HepG2 (cell line): ENCODE measurements around the gene TMIGD2. TPM values are rescaled to one million over a fixed set of nuclear protein-coding genes. Genes with fewer than 3 reads are reported as not detected.

ENCODE experiments used
- ATRX ChIP-seq: sonication (generic); formaldehyde crosslinking; IDR thresholded peaks from 2 replicates; pipeline ENCODE4 v1.4.0; 2020; ENCODE audit warnings: missing genetic modification reagents, borderline replicate concordance
- CREB3 ChIP-seq: sonication (generic); formaldehyde crosslinking; IDR thresholded peaks from 2 replicates; pipeline ENCODE4 v1.5.0; 2020; ENCODE audit warnings: missing genetic modification reagents
- ESRRA ChIP-seq: sonication (generic); formaldehyde crosslinking; IDR thresholded peaks from 2 replicates; pipeline ENCODE4 v1.5.1; 2020; ENCODE audit warnings: mild to moderate bottlenecking, low read depth, missing genetic modification reagents
- GPN1 ChIP-seq: sonication (generic); formaldehyde crosslinking; IDR thresholded peaks from 2 replicates; pipeline ENCODE4 v1.5.1; 2020; ENCODE audit warnings: missing genetic modification reagents, borderline replicate concordance
- HNF4G ChIP-seq, 2 experiments: sonication (generic) in 1 of 2; formaldehyde crosslinking in 1 of 2; IDR thresholded peaks; 2 replicates each; pipeline versions ENCODE4 v1.4.0 to v1.6.1; 2011 to 2020; ENCODE audit warnings: borderline replicate concordance in 2 of 2, low read depth in 2 of 2, mild to moderate bottlenecking in 2 of 2, low read length in 1 of 2, missing genetic modification reagents in 1 of 2, moderate library complexity in 1 of 2
- IRF9 ChIP-seq: sonication (generic); formaldehyde crosslinking; IDR thresholded peaks from 2 replicates; pipeline ENCODE4 v1.8.0; 2022; ENCODE audit warnings: missing genetic modification reagents, mild to moderate bottlenecking, borderline replicate concordance
- KAT7 ChIP-seq: IDR thresholded peaks from 2 replicates; pipeline ENCODE4 v1.6.1; 2018; ENCODE audit warnings: borderline replicate concordance, missing compliant biosample characterization
- KAT8 ChIP-seq: IDR thresholded peaks from 2 replicates; pipeline ENCODE4 v1.6.1; 2016; ENCODE audit warnings: missing genetic modification reagents, missing compliant biosample characterization
- MAZ ChIP-seq, 2 experiments: sonication (generic) in 1 of 2; formaldehyde crosslinking in 1 of 2; IDR thresholded peaks; 2 replicates each; pipeline versions ENCODE4 v1.5.0 to v1.6.1; 2012 to 2020; ENCODE audit warnings: low read depth in 2 of 2, mild to moderate bottlenecking in 2 of 2, borderline replicate concordance in 1 of 2, improper control_type of control experiment in 1 of 2, low read length in 1 of 2, missing genetic modification reagents in 1 of 2, moderate library complexity in 1 of 2
- MED13 ChIP-seq: sonication (generic); formaldehyde crosslinking; IDR thresholded peaks from 2 replicates; pipeline ENCODE4 v1.5.0; 2020; ENCODE audit warnings: missing genetic modification reagents
- SRF ChIP-seq: IDR thresholded peaks from 2 replicates; pipeline ENCODE4 v1.6.1; 2011; ENCODE audit warnings: mild to moderate bottlenecking, low read depth, low read length, moderate library complexity
- SRSF9 ChIP-seq: fragments of 200-400 bp; formaldehyde crosslinking; IDR thresholded peaks from 2 replicates; pipeline ENCODE4 v1.6.1; 2018; ENCODE audit warnings: borderline replicate concordance, mild to moderate bottlenecking, low read depth, low read length; ENCODE audit not compliant: insufficient read depth, poor library complexity, severe bottlenecking
- SSRP1 ChIP-seq: IDR thresholded peaks from 2 replicates; pipeline ENCODE4 v1.6.1; 2016; ENCODE audit warnings: control low read depth
- THAP8 ChIP-seq: sonication (generic); formaldehyde crosslinking; IDR thresholded peaks from 2 replicates; pipeline ENCODE4 v1.5.1; 2020; ENCODE audit warnings: missing genetic modification reagents, mild to moderate bottlenecking, borderline replicate concordance
- YY1 ChIP-seq: IDR thresholded peaks from 2 replicates; pipeline ENCODE4 v1.6.1; 2011; ENCODE audit warnings: low read length, low read depth, moderate library complexity, mild to moderate bottlenecking; ENCODE audit not compliant: insufficient read depth, insufficient replicate concordance
- ZFP91 ChIP-seq: sonication (generic); formaldehyde crosslinking; IDR thresholded peaks from 2 replicates; pipeline ENCODE4 v1.9.0; 2022; ENCODE audit warnings: missing genetic modification reagents, mild to moderate bottlenecking, borderline replicate concordance
- ZMYM2 ChIP-seq: sonication (generic); formaldehyde crosslinking; IDR thresholded peaks from 2 replicates; pipeline ENCODE4 v1.8.0; 2022; ENCODE audit warnings: mild to moderate bottlenecking, missing genetic modification reagents
- ZNF383 ChIP-seq: sonication (generic); formaldehyde crosslinking; IDR thresholded peaks from 2 replicates; pipeline ENCODE4 v1.4.0; 2020; ENCODE audit warnings: missing genetic modification reagents, mild to moderate bottlenecking, borderline replicate concordance
- ZNF547 ChIP-seq: sonication (generic); formaldehyde crosslinking; IDR thresholded peaks from 2 replicates; pipeline ENCODE4 v1.5.1; 2020; ENCODE audit warnings: mild to moderate bottlenecking, missing genetic modification reagents
- ZNF564 ChIP-seq: sonication (generic); formaldehyde crosslinking; IDR thresholded peaks from 2 replicates; pipeline ENCODE4 v1.8.1; 2023; ENCODE audit warnings: mild to moderate bottlenecking, missing genetic modification reagents
- ZNF737 ChIP-seq: sonication (generic); formaldehyde crosslinking; IDR thresholded peaks from 2 replicates; pipeline ENCODE4 v1.5.0; 2020; ENCODE audit warnings: missing genetic modification reagents, mild to moderate bottlenecking, borderline replicate concordance
- polyA plus RNA-seq, 8 experiments: library from polyadenylated mRNA; depleted of rRNA in 3 of 8; stranded (reverse) in 7 of 8; unstranded in 1 of 8; fragments of >200 nt; fragmentation: Illumina TruSeq in 4 of 8; extraction: Trizol in 4 of 8; gene quantifications; 2 replicates each; pipeline versions ENCODE4 v1.2.1 to v1.2.3, GENCODE V29; 2011 to 2016; ENCODE audit warnings: low read depth in 4 of 8, missing spikeins in 1 of 8, mixed read lengths in 1 of 8; ENCODE audit not compliant: insufficient read depth in 1 of 8
- total RNA-seq, 5 experiments: library from RNA; depleted of rRNA; stranded (reverse); fragments of >200 nt; fragmentation: Illumina TruSeq; extraction: Trizol; gene quantifications; 2 replicates each; pipeline ENCODE4 v1.2.3, GENCODE V29; 2016; ENCODE audit warnings: low read depth in 1 of 5
- TF ChIP-seq, protein P1 (sequence below): sonication (generic); formaldehyde crosslinking; IDR thresholded peaks from 2 replicates; pipeline ENCODE4 v1.5.0; 2020; ENCODE audit warnings: missing genetic modification reagents

Gene TMIGD2
- total and polyA plus RNA-seq, 2 of the 13 experiments (the other 11 are each of a cell fraction or from before 2014, with no cell fraction given): 0.11 to 1.0 TPM

DNA sequence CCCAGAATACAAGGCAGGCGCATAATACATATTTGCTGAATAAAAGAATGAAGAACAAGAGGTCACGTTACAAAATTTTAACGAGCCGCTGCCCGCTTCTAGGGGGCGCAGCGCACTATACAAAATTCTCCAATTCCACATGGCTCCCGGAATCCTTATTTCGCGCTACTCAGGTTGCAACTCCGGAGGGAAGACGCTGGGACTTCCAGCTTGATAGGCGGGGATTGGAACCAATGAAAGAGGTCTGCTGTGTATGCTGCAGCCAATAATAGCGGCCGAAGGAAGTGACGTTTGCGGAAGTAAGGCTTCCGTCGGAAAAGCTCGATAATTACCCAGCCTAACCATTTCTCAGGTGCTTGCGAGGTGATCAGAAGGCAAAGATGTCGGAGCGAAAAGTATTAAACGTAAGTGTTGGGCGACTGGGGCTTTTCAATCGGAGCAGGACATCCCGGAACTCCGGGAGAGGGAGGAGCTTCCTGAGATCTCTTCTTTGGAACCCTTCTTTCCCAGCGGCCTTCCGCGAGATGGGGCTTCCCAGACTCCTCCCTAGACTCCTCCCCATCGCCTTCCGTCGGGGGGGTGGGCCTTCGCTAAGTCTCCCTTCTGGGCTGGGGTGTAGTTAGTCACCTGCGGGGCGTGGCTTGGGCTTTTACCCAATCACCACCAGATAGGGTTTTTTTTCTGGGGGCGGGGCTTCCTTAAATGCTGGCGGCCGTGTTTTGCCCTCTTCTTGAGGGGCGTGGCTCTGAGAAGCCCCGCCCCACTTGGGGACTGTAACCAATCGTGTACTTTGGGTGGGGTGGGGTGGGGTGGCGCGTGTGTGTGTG, 55.2 kb downstream of the TMIGD2 start, which contains the start of gene YJU2 (continued):
- peak; percentile 22; the same call in 1 of the 2 replicates for TF ChIP-seq HNF4G (IDR thresholded peaks at IDR 0.05; ENCODE audit: borderline replicate concordance, low read depth, low read length)
- no peak for TF ChIP-seq HNF4G (CRISPR knock-in tag; IDR thresholded peaks at IDR 0.05; ENCODE audit: borderline replicate concordance, low read depth)
- no peak for TF ChIP-seq GPN1 (CRISPR knock-in tag)
- TF ChIP-seq ZFP91: peak; percentile 75; the same call in 1 of the 2 replicates
- no peak for TF ChIP-seq ZNF383
- TF ChIP-seq ZMYM2: 0 out of 2 replicates have a peak, but pooled peaks have one; percentile 19
- TF ChIP-seq MAZ (IDR thresholded peaks at IDR 0.05; ENCODE audit: borderline replicate concordance, low read depth, low read length): peak; percentile 51; the same call in 1 of the 2 replicates
- TF ChIP-seq MAZ (CRISPR knock-in tag; IDR thresholded peaks at IDR 0.05; ENCODE audit: low read depth): no peak
- TF ChIP-seq ATRX (CRISPR knock-in tag): no peak
- TF ChIP-seq SRSF9: no peak
- 0 out of 2 replicates have a peak, but pooled peaks have one; percentile 32 for TF ChIP-seq ESRRA (CRISPR knock-in tag)
- TF ChIP-seq YY1: peak; percentile 81
- TF ChIP-seq THAP8: no peak
- peak; percentile 100 for TF ChIP-seq KAT8
- no peak for TF ChIP-seq ZNF547 (CRISPR knock-in tag)
- no peak for TF ChIP-seq KAT7 (CRISPR knock-in tag)
- TF ChIP-seq, protein P1, sequence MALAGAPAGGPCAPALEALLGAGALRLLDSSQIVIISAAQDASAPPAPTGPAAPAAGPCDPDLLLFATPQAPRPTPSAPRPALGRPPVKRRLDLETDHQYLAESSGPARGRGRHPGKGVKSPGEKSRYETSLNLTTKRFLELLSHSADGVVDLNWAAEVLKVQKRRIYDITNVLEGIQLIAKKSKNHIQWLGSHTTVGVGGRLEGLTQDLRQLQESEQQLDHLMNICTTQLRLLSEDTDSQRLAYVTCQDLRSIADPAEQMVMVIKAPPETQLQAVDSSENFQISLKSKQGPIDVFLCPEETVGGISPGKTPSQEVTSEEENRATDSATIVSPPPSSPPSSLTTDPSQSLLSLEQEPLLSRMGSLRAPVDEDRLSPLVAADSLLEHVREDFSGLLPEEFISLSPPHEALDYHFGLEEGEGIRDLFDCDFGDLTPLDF (CRISPR knock-in tag): 0 out of 2 replicates have a peak, but pooled peaks have one; percentile 23
- no peak for TF ChIP-seq MED13 (CRISPR knock-in tag)
- TF ChIP-seq SRF: peak; percentile 69; the same call in 1 of the 2 replicates
- TF ChIP-seq SSRP1 (CRISPR knock-in tag): no peak
- TF ChIP-seq ZNF564 (CRISPR knock-in tag): no peak
- TF ChIP-seq IRF9 (CRISPR knock-in tag): peak; percentile 24; the same call in 1 of the 2 replicates
- no peak for TF ChIP-seq CREB3
- no peak for TF ChIP-seq ZNF737 (CRISPR knock-in tag)
